Left ventricle myocardium inferior (tissue), 1 donor: ENCODE data around the gene MICALL1. TPM values are rescaled to one million over a fixed set of nuclear protein-coding genes. Genes with fewer than 3 reads are reported as not detected.

Experiments
- DNase-seq: peaks from one replicate; pipeline ENCODE4 v3.0.0-alpha.2; 2020
- H3K27ac ChIP-seq: fragments of 200-600 bp; replicated peaks from 2 replicates; pipeline ENCODE4 v1.8.0; 2021
- H3K27me3 ChIP-seq: fragments of 200-600 bp; 2 replicates; pipeline ENCODE4 v1.8.0; 2021; ENCODE audit warnings: low read depth
- H3K36me3 ChIP-seq: fragments of 200-600 bp; 2 replicates; pipeline ENCODE4 v1.8.0; 2021
- H3K4me1 ChIP-seq: fragments of 200-600 bp; 2 replicates; pipeline ENCODE4 v1.8.0; 2021
- H3K4me3 ChIP-seq: fragments of 200-600 bp; 2 replicates; pipeline ENCODE4 v1.8.0; 2021; ENCODE audit warnings: mild to moderate bottlenecking, moderate library complexity
- H3K9me3 ChIP-seq: fragments of 200-600 bp; replicated peaks from 2 replicates; pipeline ENCODE4 v1.8.0; 2021
- intact Hi-C: fragments of 100-400 bp; cut with micrococcal nuclease; formaldehyde crosslinking; loops from one replicate; pipeline ENCODE4 v1.11.0; 2022
- total RNA-seq: library from RNA; stranded (reverse); fragmentation: NEBNext Ultra II Directional; extraction: Animal tissue kit (Norgen Biotek cat#: 25700); gene quantifications from one replicate; pipeline ENCODE4 v1.2.1, GENCODE V29; 2021
- TF ChIP-seq, protein P1 (sequence below): fragments of 200-600 bp; IDR thresholded peaks from 2 replicates; pipeline ENCODE4 v1.8.0; 2021; ENCODE audit warnings: antibody characterized with exemption, mild to moderate bottlenecking, borderline replicate concordance
- donor health status: DM: no; HTN: yes; CAD: no; lungs with severe emphysema.

Gene MICALL1
- total RNA-seq, 1 donor from 2014 or later = 14.8 TPM

DNA sequence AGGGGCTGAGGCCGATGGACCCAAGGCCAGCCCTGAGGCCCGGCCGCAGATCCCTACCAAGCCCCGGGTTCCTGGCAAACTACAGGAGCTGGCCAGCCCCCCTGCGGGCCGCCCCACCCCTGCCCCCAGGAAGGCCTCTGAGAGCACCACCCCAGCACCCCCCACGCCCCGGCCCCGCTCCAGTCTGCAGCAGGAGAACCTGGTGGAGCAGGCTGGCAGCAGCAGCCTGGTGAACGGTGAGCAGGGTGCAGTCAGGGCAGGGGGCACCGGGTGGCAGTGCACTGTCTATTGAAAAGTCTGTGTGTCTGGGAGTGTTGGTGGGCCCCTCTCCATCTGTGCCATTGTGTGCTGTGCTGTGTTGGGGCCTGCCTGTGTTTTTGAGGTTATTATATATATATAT, 16.1 kb downstream of the MICALL1 start:
- DNase-seq = no peak
- H3K9me3 ChIP-seq = no peaks in the 10 kb centered on the region
- peaks cover 86% of the 10 kb centered on the region for H3K36me3 ChIP-seq
- intact Hi-C loops = no loop called here
- TF ChIP-seq, protein P1, sequence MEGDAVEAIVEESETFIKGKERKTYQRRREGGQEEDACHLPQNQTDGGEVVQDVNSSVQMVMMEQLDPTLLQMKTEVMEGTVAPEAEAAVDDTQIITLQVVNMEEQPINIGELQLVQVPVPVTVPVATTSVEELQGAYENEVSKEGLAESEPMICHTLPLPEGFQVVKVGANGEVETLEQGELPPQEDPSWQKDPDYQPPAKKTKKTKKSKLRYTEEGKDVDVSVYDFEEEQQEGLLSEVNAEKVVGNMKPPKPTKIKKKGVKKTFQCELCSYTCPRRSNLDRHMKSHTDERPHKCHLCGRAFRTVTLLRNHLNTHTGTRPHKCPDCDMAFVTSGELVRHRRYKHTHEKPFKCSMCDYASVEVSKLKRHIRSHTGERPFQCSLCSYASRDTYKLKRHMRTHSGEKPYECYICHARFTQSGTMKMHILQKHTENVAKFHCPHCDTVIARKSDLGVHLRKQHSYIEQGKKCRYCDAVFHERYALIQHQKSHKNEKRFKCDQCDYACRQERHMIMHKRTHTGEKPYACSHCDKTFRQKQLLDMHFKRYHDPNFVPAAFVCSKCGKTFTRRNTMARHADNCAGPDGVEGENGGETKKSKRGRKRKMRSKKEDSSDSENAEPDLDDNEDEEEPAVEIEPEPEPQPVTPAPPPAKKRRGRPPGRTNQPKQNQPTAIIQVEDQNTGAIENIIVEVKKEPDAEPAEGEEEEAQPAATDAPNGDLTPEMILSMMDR = no peak
- H3K4me1 ChIP-seq = peaks cover 29% of the 10 kb centered on the region
- H3K27me3 ChIP-seq = no peaks in the 10 kb centered on the region
- H3K4me3 ChIP-seq = no peak overlapping the region
- no peak overlapping the region for H3K27ac ChIP-seq

DNA sequence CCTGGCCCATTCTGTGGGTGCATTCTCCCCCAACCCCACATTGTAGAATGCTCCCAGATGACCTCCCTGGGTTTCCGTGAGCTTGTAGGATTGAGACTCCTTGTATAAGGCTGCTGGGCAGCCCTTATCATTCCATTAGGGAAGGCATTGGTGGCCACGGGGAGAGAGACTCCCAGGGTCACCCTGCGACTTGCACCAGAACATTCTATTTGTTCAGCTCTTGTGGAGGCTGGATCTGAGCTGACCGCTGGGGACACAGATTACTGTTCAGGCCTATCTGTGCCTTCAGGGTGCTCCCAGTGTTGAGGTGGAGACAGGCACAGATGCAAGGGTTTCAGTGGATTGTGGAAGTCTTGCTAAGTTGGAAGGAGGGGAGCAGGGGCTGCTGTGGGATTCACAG, 17.8 kb downstream of the MICALL1 start:
- intact Hi-C loops = no loop called here
- H3K4me3 ChIP-seq = no peak overlapping the region
- H3K9me3 ChIP-seq = no peaks in the 10 kb centered on the region
- TF ChIP-seq, protein P1 = no peak
- DNase-seq = no peak
- no peaks in the 10 kb centered on the region for H3K27me3 ChIP-seq
- H3K4me1 ChIP-seq = peaks cover 13% of the 10 kb centered on the region
- peaks cover 86% of the 10 kb centered on the region for H3K36me3 ChIP-seq
- no peak overlapping the region for H3K27ac ChIP-seq

DNA sequence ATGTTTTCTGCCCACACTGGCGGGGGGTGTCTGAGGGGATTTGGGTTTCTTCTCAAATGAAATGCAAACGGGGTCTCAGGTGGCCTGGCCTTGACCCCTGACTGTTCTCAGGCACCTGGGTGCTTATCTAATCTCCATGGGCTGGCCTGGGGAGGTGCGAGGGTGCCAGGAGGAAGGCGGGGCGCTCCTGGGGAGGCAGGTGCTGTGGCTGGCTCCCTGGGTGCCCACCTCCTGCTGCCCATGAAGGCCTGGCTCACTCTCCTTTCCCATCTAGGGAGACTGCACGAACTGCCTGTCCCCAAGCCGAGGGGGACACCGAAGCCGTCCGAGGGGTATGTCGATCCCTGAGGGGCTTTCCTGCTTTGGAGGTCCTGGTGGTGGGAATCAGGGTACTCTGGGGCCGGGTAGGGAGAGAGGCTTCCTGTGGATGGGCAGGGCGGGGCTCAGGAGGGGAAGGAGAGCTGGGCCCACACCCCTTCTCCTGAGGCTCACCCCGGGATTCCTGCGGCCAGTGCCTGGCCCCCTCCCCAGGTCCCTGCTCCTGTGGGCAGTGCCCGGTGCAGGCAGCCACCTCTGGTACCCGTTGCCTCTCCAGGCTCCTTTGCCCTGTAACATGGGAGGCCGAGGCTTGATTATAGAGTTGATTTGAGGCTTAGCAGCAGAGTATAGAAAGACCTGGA, 18.4 kb downstream of the MICALL1 start:
- TF ChIP-seq, protein P1 = no peak
- H3K9me3 ChIP-seq = no peaks in the 10 kb centered on the region
- intact Hi-C loops = no loop called here
- no peaks in the 10 kb centered on the region for H3K27me3 ChIP-seq
- no peak overlapping the region for H3K27ac ChIP-seq
- peaks cover 7% of the 10 kb centered on the region for H3K4me1 ChIP-seq
- H3K4me3 ChIP-seq = no peak overlapping the region
- no peak for DNase-seq
- H3K36me3 ChIP-seq = peaks cover 89% of the 10 kb centered on the region

DNA sequence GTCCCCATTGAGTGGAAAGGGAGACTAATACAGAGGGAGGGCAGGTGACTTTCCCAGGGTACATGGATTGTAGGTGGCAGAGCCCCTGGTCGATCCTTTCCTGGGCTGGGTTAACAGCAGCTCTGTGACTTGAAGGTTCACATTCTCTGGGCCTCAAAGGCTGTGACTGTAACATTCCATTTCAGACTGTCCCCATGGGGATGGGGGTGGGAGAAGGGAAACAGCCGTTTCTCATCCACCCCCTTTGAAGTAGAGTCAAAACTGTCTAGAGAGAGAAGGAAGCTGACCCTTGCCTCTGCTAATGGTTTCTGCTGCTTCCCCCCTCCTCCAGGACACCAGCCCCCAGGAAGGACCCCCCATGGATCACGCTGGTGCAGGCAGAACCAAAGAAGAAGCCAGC, 19.2 kb downstream of the MICALL1 start:
- no peaks in the 10 kb centered on the region for H3K9me3 ChIP-seq
- TF ChIP-seq, protein P1 = no peak
- no peak overlapping the region for H3K27ac ChIP-seq
- peaks cover 3% of the 10 kb centered on the region for H3K4me1 ChIP-seq
- H3K4me3 ChIP-seq = no peak overlapping the region
- H3K27me3 ChIP-seq = no peaks in the 10 kb centered on the region
- no peak for DNase-seq
- intact Hi-C loops = no loop called here
- H3K36me3 ChIP-seq = peaks cover 88% of the 10 kb centered on the region

DNA sequence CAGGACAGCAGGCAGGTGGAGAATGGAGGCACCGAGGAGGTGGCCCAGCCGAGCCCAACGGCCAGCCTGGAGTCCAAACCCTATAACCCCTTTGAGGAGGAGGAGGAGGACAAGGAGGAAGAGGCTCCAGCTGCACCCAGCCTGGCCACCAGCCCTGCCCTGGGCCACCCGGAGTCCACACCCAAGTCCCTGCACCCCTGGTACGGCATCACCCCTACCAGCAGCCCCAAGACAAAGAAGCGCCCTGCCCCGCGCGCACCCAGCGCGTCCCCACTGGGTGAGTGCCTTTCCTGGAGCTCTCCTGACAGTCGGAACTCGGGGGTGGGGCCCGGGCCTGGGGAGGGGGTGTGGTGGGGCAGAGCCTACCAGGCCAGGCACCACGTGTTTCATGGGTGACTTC, 19.7 kb downstream of the MICALL1 start:
- Histone ChIP-seq H3K27ac (no peak overlapping the region), H3K36me3 (peaks cover 84% of the 10 kb centered on the region)
- TF ChIP-seq, protein P1 = no peak

More for the DNA sequence above, 19.7 kb downstream of the MICALL1 start:
- intact Hi-C loops = no loop called here
- no peak for DNase-seq
- Histone ChIP-seq H3K4me1 (peaks cover 8% of the 10 kb centered on the region), H3K27me3 (no peaks in the 10 kb centered on the region), H3K9me3 (no peaks in the 10 kb centered on the region), H3K4me3 (no peak overlapping the region)
